AG10803 (cell line): Measurements from ENCODE around the gene LRCH1.

ENCODE experiments used
- DNase-seq: peaks from one replicate; pipeline ENCODE4 v3.0.0; 2010; ENCODE audit warnings: low read depth
- H3K4me3 ChIP-seq: 2 replicates; pipeline ENCODE4 v1.5.1; 2011; ENCODE audit warnings: mild to moderate bottlenecking, low read length, control low read depth
- CTCF ChIP-seq: conservative IDR thresholded peaks from 2 replicates; pipeline ENCODE4 v1.5.1; 2011; ENCODE audit warnings: mild to moderate bottlenecking, low read length, control low read depth, inconsistent platforms

LRCH1 gene

GRCh38 chr13:46571189-46571908 lies 18.4 kb downstream of the LRCH1 start:
- H3K4me3 ChIP-seq: no peak overlapping the region
- peak; percentile 77 for DNase-seq
- no peak for TF ChIP-seq CTCF

- H3K4me3 ChIP-seq: no peak overlapping the region
- no peak for TF ChIP-seq CTCF
- no peak for DNase-seq
Observed at GRCh38 chr13:46571909-46572595, 19.1 kb downstream of the LRCH1 start.

GRCh38 chr13:46572752-46573431 lies 19.9 kb downstream of the LRCH1 start:
- H3K4me3 ChIP-seq: no peak overlapping the region
- TF ChIP-seq CTCF: no peak
- no peak for DNase-seq

GRCh38 chr13:46575301-46575771 lies 22.4 kb downstream of the LRCH1 start:
- peak; percentile 25 for DNase-seq
- no peak for TF ChIP-seq CTCF

GRCh38 chr13:46575818-46576221 lies 22.9 kb downstream of the LRCH1 start:
- no peak overlapping the region for H3K4me3 ChIP-seq
- DNase-seq: peak; percentile 93
- TF ChIP-seq CTCF: no peak

More at GRCh38 chr13:46575301-46575771, 22.4 kb downstream of the LRCH1 start:
- H3K4me3 ChIP-seq: no peak overlapping the region

- TF ChIP-seq CTCF: no peak
- no peak for DNase-seq
- H3K4me3 ChIP-seq: no peak overlapping the region
Observed at GRCh38 chr13:46576762-46577161, 23.8 kb downstream of the LRCH1 start.
